Stimulated activated CD8-positive, alpha-beta memory T cell treated with anti-CD3 and anti-CD28 coated beads, Interleukin-15, amount 100 ng/mL, for 24 hours (primary cell): ENCODE results near the gene SLC40A1.

Source experiments
- DNase-seq: peaks from one replicate; pipeline ENCODE4 v3.0.0-alpha.2; 2020; ENCODE audit warnings: low read depth

SLC40A1 gene

GRCh38 chr2:189569295-189569910 is 11.2 kb downstream of the SLC40A1 start:
- DNase-seq, result no peak

DNA sequence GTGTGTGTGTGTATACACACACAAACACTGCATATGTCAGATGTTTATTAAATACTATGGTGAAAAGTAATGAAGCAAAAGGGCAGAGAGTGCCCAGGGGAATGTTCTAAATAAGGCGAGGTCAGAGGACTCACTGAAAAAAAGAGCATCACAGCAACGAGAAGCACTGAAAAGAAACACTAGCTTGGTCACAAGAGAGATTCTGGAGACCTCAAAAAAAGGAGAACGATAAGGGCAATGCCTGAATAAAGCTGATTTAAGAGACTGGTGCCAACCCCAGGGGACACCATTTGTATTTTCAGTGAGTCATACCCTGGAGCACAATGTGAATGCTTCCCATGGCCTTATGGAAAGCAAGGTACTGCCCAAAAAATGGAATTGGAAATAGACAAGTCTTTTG is 14.5 kb downstream of the SLC40A1 start:
- DNase-seq, result no peak

GRCh38 chr2:189561371-189562038 is 19.1 kb downstream of the SLC40A1 start:
- DNase-seq, result no peak

DNA sequence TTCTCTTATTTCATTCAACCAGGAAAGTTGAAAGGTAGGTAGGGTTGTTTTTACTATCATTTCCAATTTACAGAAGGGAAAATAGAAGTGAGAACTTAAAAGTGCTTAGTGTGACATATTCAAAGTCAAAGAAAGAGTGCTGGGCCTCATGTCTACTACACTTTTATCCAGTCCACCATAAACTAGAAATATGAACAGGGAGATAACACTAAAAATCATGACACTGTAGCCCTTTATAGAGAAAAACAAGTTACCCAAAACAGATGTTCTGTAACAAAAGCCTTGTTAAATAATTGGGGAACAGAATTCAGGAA is 20.4 kb downstream of the SLC40A1 start:
- no peak for DNase-seq

- no peak for DNase-seq
Observed at GRCh38 chr2:189559579-189560272, 20.9 kb downstream of the SLC40A1 start.

GRCh38 chr2:189558516-189559272 is 21.9 kb downstream of the SLC40A1 start:
- DNase-seq, result no peak

DNA sequence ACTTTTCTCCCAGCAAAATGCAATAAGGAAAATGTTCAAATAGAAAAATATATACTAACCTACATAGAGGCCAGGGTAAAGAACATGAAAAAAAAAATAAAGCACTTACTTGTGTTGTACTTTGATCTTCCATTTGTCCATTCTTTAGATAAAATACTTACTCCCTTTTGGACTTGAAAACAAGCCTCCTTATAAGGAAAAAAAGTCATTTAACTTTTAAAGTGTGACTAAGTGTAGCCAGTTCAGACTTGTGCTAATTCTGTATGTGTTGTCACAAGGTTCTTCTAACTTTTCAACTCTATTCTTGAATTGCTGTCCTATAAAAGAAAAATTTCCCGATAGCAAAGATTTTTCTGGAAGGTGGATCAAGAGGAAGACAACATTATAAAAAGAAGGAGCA is 23.2 kb downstream of the SLC40A1 start:
- no peak for DNase-seq

DNA sequence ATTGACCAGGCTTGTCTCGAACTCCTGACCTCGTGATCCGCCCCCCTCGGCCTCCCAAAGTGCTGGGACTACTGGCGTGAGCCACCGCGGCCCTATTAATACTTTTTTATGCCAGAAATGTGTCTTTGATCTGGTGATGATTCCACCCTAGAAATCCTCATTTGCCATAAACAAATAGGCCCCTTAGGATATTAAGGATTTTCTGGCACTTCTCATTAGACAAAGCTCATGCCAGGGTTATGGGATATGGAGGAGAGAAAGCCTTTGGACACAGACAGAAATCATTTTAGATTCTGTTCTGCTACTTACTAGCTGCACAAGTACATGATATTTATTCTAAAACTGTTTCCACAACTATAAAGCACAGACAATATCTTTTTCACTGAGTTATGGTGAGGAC is 24.1 kb downstream of the SLC40A1 start:
- DNase-seq, result no peak

GRCh38 chr2:189555232-189555631 is 25.4 kb downstream of the SLC40A1 start:
- no peak for DNase-seq

GRCh38 chr2:189553504-189554088 is 27.0 kb downstream of the SLC40A1 start:
- DNase-seq, result no peak

GRCh38 chr2:189552991-189553404 is 27.6 kb downstream of the SLC40A1 start:
- no peak for DNase-seq

- DNase-seq, result no peak
Observed at GRCh38 chr2:189552334-189552990, 28.1 kb downstream of the SLC40A1 start.

- DNase-seq, result no peak
Observed at GRCh38 chr2:189551808-189552207, 28.8 kb downstream of the SLC40A1 start.

GRCh38 chr2:189549449-189549832 is 31.1 kb downstream of the SLC40A1 start:
- DNase-seq, result no peak

GRCh38 chr2:189548666-189549448 is 31.7 kb downstream of the SLC40A1 start:
- no peak for DNase-seq

DNA sequence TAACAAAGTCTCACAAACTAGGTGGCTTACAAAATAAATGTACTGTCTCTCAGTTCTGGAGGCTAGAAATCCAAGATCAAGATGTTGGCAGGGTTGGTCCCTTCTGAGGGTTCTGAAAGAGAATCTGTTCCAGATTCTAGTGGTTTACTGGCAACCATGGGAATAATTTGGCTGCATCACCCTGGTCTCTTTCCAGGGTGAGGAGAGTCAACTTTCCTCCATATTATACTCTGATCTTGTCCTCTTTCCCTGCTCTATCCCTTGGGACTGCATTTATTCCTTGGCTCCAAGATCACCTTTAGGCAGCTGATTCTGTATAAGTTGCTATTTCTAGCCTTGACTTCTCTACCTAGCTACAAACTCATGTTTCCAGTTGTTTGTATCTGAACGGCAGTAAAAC is 35.2 kb downstream of the SLC40A1 start:
- DNase-seq, result no peak

- DNase-seq, result no peak
Observed at GRCh38 chr2:189544318-189545042, 36.1 kb downstream of the SLC40A1 start.

- no peak for DNase-seq
Observed at GRCh38 chr2:189543367-189543766, 37.2 kb downstream of the SLC40A1 start.

GRCh38 chr2:189542145-189542882 is 38.3 kb downstream of the SLC40A1 start:
- no peak for DNase-seq

DNA sequence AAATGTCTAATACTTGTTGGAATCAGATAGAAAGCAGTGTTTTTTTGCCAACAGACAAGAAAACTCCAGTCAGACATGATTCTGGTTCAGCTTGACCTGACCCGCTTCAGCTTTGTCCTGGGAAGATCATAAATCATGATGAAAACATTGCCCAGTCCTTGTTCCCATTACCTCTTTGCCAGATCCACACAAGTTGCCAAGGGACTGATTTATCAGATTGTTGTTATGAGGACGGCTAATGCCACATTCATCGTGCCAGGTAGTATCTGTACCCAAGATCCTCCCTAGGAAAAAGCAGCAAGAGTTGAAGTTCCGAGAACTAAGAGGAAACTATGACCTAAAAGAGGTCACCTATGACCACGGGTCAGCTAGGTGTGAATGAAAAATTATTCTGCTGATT is 39.0 kb downstream of the SLC40A1 start:
- no peak for DNase-seq
